Endothelial cell of umbilical vein (primary cell): ENCODE results near the gene GOLGA3. TPM values are rescaled to one million over a fixed set of nuclear protein-coding genes. Genes with fewer than 3 reads are reported as not detected.

ENCODE experiments used
- BruUV-seq: library from RNA; stranded (reverse); fragments of 400-500 nt; replicated peaks from 2 replicates; lab custom pipeline; 2021; lab: Mats Ljungman, UMichigan
- CTCF ChIA-PET: fragments of 300-600, 350-600 bp; sonication (Branson Sonifier 250); formaldehyde crosslinking; loops from one replicate; lab custom pipeline; 2021; ENCODE audit warnings: antibody characterized with exemption, inconsistent platforms; lab: Charles Lee
- POLR2A ChIA-PET: fragments of 300-600, 350-600 bp; sonication (Branson Sonifier 250); formaldehyde crosslinking; loops from one replicate; lab custom pipeline; 2021; ENCODE audit warnings: antibody characterized with exemption, inconsistent platforms; lab: Charles Lee
- DNase-seq: peaks from one replicate; pipeline ENCODE4 v3.0.0-alpha.2; 2011; ENCODE audit warnings: low read depth, low spot score
- FAIRE-seq: peaks from 2 replicates; lab custom pipeline; 2011; peaks lifted over from hg19 to GRCh38; lab: Jason Lieb, UNC
- H2AFZ ChIP-seq: 2 replicates; pipeline ENCODE4 v1.6.0; 2012; ENCODE audit warnings: low read depth, low read length, control low read depth, inconsistent platforms
- H3K27ac ChIP-seq: 2 replicates; pipeline ENCODE4 v1.5.1; 2011; ENCODE audit warnings: low read depth, mild to moderate bottlenecking, control low read depth, low read length, moderate library complexity; ENCODE audit not compliant: insufficient read depth
- H3K27me3 ChIP-seq, 2 experiments: 2 replicates each; pipeline versions ENCODE4 v1.6.0 to v1.6.1; 2011; ENCODE audit warnings: low read length in 2 of 2, mixed read lengths in 1 of 2; ENCODE audit not compliant: control insufficient read depth in 2 of 2, insufficient read depth in 2 of 2
- H3K36me3 ChIP-seq, 2 experiments: 2 replicates in 1 of 2; 3 replicates in 1 of 2; pipeline ENCODE4 v1.5.1; 2011; ENCODE audit warnings: low read length in 2 of 2, mild to moderate bottlenecking in 1 of 2, moderate library complexity in 1 of 2; ENCODE audit not compliant: control insufficient read depth in 2 of 2, insufficient read depth in 2 of 2; ENCODE audit errors: extremely low read depth in 1 of 2
- H3K4me1 ChIP-seq: 3 replicates; pipeline ENCODE4 v1.5.1; 2011; ENCODE audit warnings: mild to moderate bottlenecking, low read length; ENCODE audit not compliant: control insufficient read depth, insufficient read depth; ENCODE audit errors: extremely low read depth
- H3K4me2 ChIP-seq: 2 replicates; pipeline ENCODE4 v1.6.1; 2011; ENCODE audit warnings: low read length, control low read depth, mixed read lengths; ENCODE audit not compliant: insufficient read depth
- H3K4me3 ChIP-seq, 3 experiments: fragments of 200-600 bp in 1 of 3; sonication (generic), shearing (Covaris generic) in 1 of 3; replicated peaks in 1 of 3; 2 replicates each; pipeline ENCODE4 v1.5.1; 2011 to 2016; ENCODE audit warnings: control low read depth in 3 of 3, low read length in 3 of 3, mild to moderate bottlenecking in 2 of 3, inconsistent platforms in 1 of 3, low read depth in 1 of 3, moderate library complexity in 1 of 3; ENCODE audit not compliant: insufficient read depth in 1 of 3
- H3K79me2 ChIP-seq: 2 replicates; pipeline ENCODE4 v1.6.0; 2012; ENCODE audit warnings: low read length, inconsistent platforms; ENCODE audit not compliant: control insufficient read depth, insufficient read depth
- H3K9ac ChIP-seq: replicated peaks from 2 replicates; pipeline ENCODE3; 2011; ENCODE audit warnings: low read length, control low read depth; ENCODE audit not compliant: insufficient read depth; ENCODE audit errors: extremely low read depth
- H3K9me1 ChIP-seq: replicated peaks from 3 replicates; pipeline ENCODE4 v1.6.0; 2011; ENCODE audit warnings: mild to moderate bottlenecking, low read length; ENCODE audit not compliant: control insufficient read depth, insufficient read depth; ENCODE audit errors: extremely low read depth
- H3K9me3 ChIP-seq: replicated peaks from 2 replicates; pipeline ENCODE4 v1.5.1; 2012; ENCODE audit warnings: low read length, inconsistent platforms; ENCODE audit not compliant: control insufficient read depth, insufficient read depth
- H4K20me1 ChIP-seq: replicated peaks from 2 replicates; pipeline ENCODE3; 2011; ENCODE audit warnings: mild to moderate bottlenecking, low read length; ENCODE audit not compliant: control insufficient read depth, insufficient read depth; ENCODE audit errors: extremely low read depth
- EZH2 ChIP-seq: IDR thresholded peaks from 2 replicates; pipeline ENCODE4 v1.6.1; 2012; ENCODE audit warnings: borderline replicate concordance, low read depth, mild to moderate bottlenecking, moderate library complexity, low read length, inconsistent platforms; ENCODE audit not compliant: severe bottlenecking
- FOS ChIP-seq: IDR thresholded peaks from 2 replicates; pipeline ENCODE4 v1.6.1; 2011; ENCODE audit warnings: mild to moderate bottlenecking, low read length, moderate library complexity, borderline replicate concordance; ENCODE audit not compliant: insufficient read depth
- GATA2 ChIP-seq: IDR thresholded peaks from 2 replicates; pipeline ENCODE4 v1.7.0; 2011; ENCODE audit warnings: low read depth, mild to moderate bottlenecking, moderate library complexity, mixed read lengths, low read length; ENCODE audit not compliant: insufficient read length, insufficient read depth
- JUN ChIP-seq: IDR thresholded peaks from 2 replicates; pipeline ENCODE4 v1.6.1; 2011; ENCODE audit warnings: borderline replicate concordance, low read depth; ENCODE audit not compliant: insufficient read length, insufficient read depth
- MYC ChIP-seq: IDR thresholded peaks from one replicate; pipeline ENCODE4 v1.6.1; 2011; ENCODE audit warnings: mild to moderate bottlenecking, low read depth, low read length
- POLR2A ChIP-seq: IDR thresholded peaks from 2 replicates; pipeline ENCODE4 v1.6.1; 2012; ENCODE audit warnings: low read depth, mild to moderate bottlenecking, control low read depth, low read length
- POLR2AphosphoS5 ChIP-seq: IDR thresholded peaks from 2 replicates; pipeline ENCODE4 v1.6.1; 2012; ENCODE audit warnings: low read depth, mild to moderate bottlenecking, control low read depth, low read length, moderate library complexity; ENCODE audit not compliant: insufficient read depth
- dilution Hi-C: fragments of 300-500 bp; cut with MboI; formaldehyde crosslinking; loops from one replicate; pipeline ENCODE4 v1.15.0; 2019; ENCODE audit warnings: low sequenced_read_pairs; ENCODE audit not compliant: extremely low pct_ligation_motif_present
- intact Hi-C: fragments of 100-400 bp; cut with micrococcal nuclease; formaldehyde crosslinking; loops from one replicate; pipeline ENCODE4 v1.10.0; 2022
- polyA plus RNA-seq, 4 experiments: library from polyadenylated mRNA; depleted of rRNA in 3 of 4; stranded (reverse) in 3 of 4; unstranded in 1 of 4; fragments of >200 nt; gene quantifications; 2 replicates each; pipeline versions ENCODE4 v1.2.1 to v1.2.3, GENCODE V29; 2011 to 2012; ENCODE audit warnings: missing spikeins in 1 of 4
- total RNA-seq: library from RNA; stranded (reverse); gene quantifications from 2 replicates; pipeline ENCODE4 v1.2.3, GENCODE V29; 2021
- TF ChIP-seq, protein P1 (sequence below), 2 donors: IDR thresholded peaks; 1 replicate in 1 of 2; 2 replicates in 1 of 2; pipeline ENCODE4 v1.5.1; 2011; ENCODE audit warnings: low read length in 2 of 2, mild to moderate bottlenecking in 2 of 2, moderate library complexity in 2 of 2, control low read depth in 1 of 2, inconsistent platforms in 1 of 2, low read depth in 1 of 2; ENCODE audit not compliant: insufficient read depth in 1 of 2; ENCODE audit errors: extremely low read depth in 1 of 2
- TF ChIP-seq, protein P2 (sequence below): IDR thresholded peaks from 2 replicates; pipeline ENCODE4 v1.6.1; 2011; ENCODE audit not compliant: insufficient read depth, insufficient read length

Gene GOLGA3
- total and polyA plus RNA-seq, 2 donors (not counting 3 experiments of a cell fraction or from before 2014, with no cell fraction given): 18.4 to 86.0 TPM

DNA sequence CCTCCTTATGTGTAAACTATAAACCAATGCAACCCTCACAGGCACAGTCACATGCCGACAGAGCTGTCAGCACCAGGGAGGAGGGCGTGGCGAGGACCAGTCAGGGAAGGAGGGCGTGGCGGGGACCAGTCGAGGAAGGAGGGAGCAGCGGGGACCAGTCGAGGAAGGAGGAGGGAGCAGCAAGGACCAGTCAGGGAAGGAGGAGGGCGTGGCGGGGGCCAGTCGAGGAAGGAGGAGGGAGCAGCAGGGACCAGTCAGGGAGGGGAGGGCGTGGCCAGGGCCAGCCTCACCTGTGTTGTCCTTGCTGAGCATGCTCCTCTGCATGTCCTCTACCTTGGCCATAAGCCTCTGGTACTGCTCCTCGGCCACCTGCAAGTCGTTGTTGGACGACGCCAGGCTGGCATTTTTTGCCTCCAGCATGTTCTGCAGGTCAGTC, 24.2 kb downstream of the GOLGA3 start:
- no peak overlapping the region for H3K4me3 ChIP-seq
- DNase-seq (no peak), FAIRE-seq (no peak)
- H3K9me3 ChIP-seq: no peaks in the 10 kb centered on the region
- H4K20me1 ChIP-seq: no peaks in the 10 kb centered on the region
- no peaks in the 10 kb centered on the region for H3K27me3 ChIP-seq
- H3K9ac ChIP-seq: no peak overlapping the region
- POLR2A ChIA-PET: no interaction called here
- BruUV-seq: no TSS peak
- no peaks in the 10 kb centered on the region for H3K9me1 ChIP-seq
- CTCF ChIA-PET: no interaction called here
- no peak overlapping the region for H3K4me2 ChIP-seq
- dilution Hi-C loops: no loop called here
- no peaks in the 10 kb centered on the region for H3K4me1 ChIP-seq
- intact Hi-C loops: no loop called here
- H3K27ac ChIP-seq: no peak overlapping the region
- H2AFZ ChIP-seq: no peak overlapping the region
- TF ChIP-seq FOS: no peak
- TF ChIP-seq MYC: no peak
- TF ChIP-seq GATA2: no peak
- no peak for TF ChIP-seq POLR2A
- TF ChIP-seq, protein P1, sequence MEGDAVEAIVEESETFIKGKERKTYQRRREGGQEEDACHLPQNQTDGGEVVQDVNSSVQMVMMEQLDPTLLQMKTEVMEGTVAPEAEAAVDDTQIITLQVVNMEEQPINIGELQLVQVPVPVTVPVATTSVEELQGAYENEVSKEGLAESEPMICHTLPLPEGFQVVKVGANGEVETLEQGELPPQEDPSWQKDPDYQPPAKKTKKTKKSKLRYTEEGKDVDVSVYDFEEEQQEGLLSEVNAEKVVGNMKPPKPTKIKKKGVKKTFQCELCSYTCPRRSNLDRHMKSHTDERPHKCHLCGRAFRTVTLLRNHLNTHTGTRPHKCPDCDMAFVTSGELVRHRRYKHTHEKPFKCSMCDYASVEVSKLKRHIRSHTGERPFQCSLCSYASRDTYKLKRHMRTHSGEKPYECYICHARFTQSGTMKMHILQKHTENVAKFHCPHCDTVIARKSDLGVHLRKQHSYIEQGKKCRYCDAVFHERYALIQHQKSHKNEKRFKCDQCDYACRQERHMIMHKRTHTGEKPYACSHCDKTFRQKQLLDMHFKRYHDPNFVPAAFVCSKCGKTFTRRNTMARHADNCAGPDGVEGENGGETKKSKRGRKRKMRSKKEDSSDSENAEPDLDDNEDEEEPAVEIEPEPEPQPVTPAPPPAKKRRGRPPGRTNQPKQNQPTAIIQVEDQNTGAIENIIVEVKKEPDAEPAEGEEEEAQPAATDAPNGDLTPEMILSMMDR (IDR thresholded peaks at IDR 0.05; ENCODE audit: extremely low read depth in 1 of 2, insufficient read depth in 1 of 2, low read depth in 1 of 2, low read length in 2 of 2): no peak
- no peak for TF ChIP-seq JUN
- TF ChIP-seq EZH2: no peak
- TF ChIP-seq, protein P2, sequence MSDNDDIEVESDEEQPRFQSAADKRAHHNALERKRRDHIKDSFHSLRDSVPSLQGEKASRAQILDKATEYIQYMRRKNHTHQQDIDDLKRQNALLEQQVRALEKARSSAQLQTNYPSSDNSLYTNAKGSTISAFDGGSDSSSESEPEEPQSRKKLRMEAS: no peak
- no peak for TF ChIP-seq POLR2AphosphoS5
- H3K79me2 ChIP-seq: peaks cover 22% of the 10 kb centered on the region
- peaks cover 21 to 53% of the 10 kb centered on the region in 2 experiments for H3K36me3 ChIP-seq
